Mesenchymal stem cell (in vitro differentiated cells and primary cell): ENCODE data around the gene ABAT.

Experiments used
- DNase-seq: peaks from one replicate; pipeline ENCODE4 v3.0.0-alpha.2; 2013
- H2AFZ ChIP-seq: one replicate; pipeline ENCODE4 v1.6.1; 2013; ENCODE audit warnings: low read depth, mild to moderate bottlenecking, control low read depth, inconsistent platforms, low read length, moderate library complexity
- H2AK5ac ChIP-seq: 2 replicates; pipeline ENCODE4 v1.6.1; 2013; ENCODE audit warnings: low read length, moderate library complexity, mild to moderate bottlenecking, inconsistent platforms; ENCODE audit not compliant: severe bottlenecking
- H2BK120ac ChIP-seq: one replicate; pipeline ENCODE4 v1.6.1; 2013; ENCODE audit warnings: low read depth, mild to moderate bottlenecking, inconsistent platforms, low read length, moderate library complexity
- H2BK12ac ChIP-seq, 2 experiments: one replicate each; pipeline ENCODE4 v1.6.1; 2013; ENCODE audit warnings: inconsistent platforms in 2 of 2, low read length in 2 of 2, mild to moderate bottlenecking in 2 of 2, moderate library complexity in 2 of 2, control low read depth in 1 of 2
- H2BK15ac ChIP-seq: one replicate; pipeline ENCODE4 v1.6.1; 2013; ENCODE audit warnings: mild to moderate bottlenecking, low read depth, inconsistent platforms; ENCODE audit not compliant: poor library complexity, severe bottlenecking
- H2BK5ac ChIP-seq: 2 replicates; pipeline ENCODE4 v1.6.1; 2013; ENCODE audit warnings: low read depth, mild to moderate bottlenecking, low read length, control low read depth, inconsistent platforms; ENCODE audit not compliant: poor library complexity, severe bottlenecking
- H3K14ac ChIP-seq, 2 experiments: one replicate each; pipeline ENCODE4 v1.6.1; 2013; ENCODE audit warnings: inconsistent platforms in 2 of 2, low read length in 2 of 2, control low read depth in 1 of 2, mild to moderate bottlenecking in 1 of 2, moderate library complexity in 1 of 2
- H3K18ac ChIP-seq, 2 experiments: one replicate each; pipeline ENCODE4 v1.6.1; 2013; ENCODE audit warnings: inconsistent platforms in 2 of 2, low read length in 2 of 2, control low read depth in 1 of 2, low read depth in 1 of 2, mild to moderate bottlenecking in 1 of 2
- H3K23ac ChIP-seq, 2 experiments: one replicate each; pipeline ENCODE4 v1.6.1; 2013; ENCODE audit warnings: inconsistent platforms in 2 of 2, low read length in 2 of 2, mild to moderate bottlenecking in 2 of 2, moderate library complexity in 2 of 2, control low read depth in 1 of 2
- H3K27ac ChIP-seq: 2 replicates; pipeline ENCODE4 v1.5.1; 2013; ENCODE audit warnings: mild to moderate bottlenecking, moderate library complexity, low read length, control low read depth, inconsistent platforms; ENCODE audit not compliant: poor library complexity, severe bottlenecking
- H3K27me3 ChIP-seq, 2 experiments: 2 replicates each; pipeline versions ENCODE4 v1.6.1 to v1.7.0; 2013; ENCODE audit warnings: low read length in 2 of 2, mild to moderate bottlenecking in 2 of 2, moderate library complexity in 2 of 2, control low read depth in 1 of 2, inconsistent platforms in 1 of 2; ENCODE audit not compliant: control insufficient read depth in 1 of 2, insufficient read depth in 1 of 2
- H3K36me3 ChIP-seq, 2 experiments: 2 replicates each; pipeline versions ENCODE4 v1.6.1 to v1.7.0; 2013; ENCODE audit warnings: low read length in 2 of 2, control low read depth in 1 of 2, inconsistent platforms in 1 of 2, low read depth in 1 of 2, mild to moderate bottlenecking in 1 of 2; ENCODE audit not compliant: insufficient read depth in 2 of 2, control insufficient read depth in 1 of 2
- H3K4ac ChIP-seq, 2 experiments: one replicate each; pipeline ENCODE4 v1.6.1; 2013; ENCODE audit warnings: inconsistent platforms in 2 of 2, low read length in 2 of 2, mild to moderate bottlenecking in 2 of 2, moderate library complexity in 2 of 2, control low read depth in 1 of 2, low read depth in 1 of 2
- H3K4me1 ChIP-seq: 2 replicates; pipeline ENCODE4 v1.6.1; 2013; ENCODE audit warnings: low read depth, low read length, control low read depth; ENCODE audit not compliant: control insufficient read depth, insufficient read depth
- H3K4me2 ChIP-seq: 2 replicates; pipeline ENCODE4 v1.6.1; 2013; ENCODE audit warnings: low read length, mild to moderate bottlenecking, inconsistent platforms; ENCODE audit not compliant: poor library complexity, severe bottlenecking
- H3K4me3 ChIP-seq, 2 experiments: 2 replicates each; pipeline versions ENCODE4 v1.5.1 to v1.7.0; 2013; ENCODE audit warnings: low read length in 2 of 2, mild to moderate bottlenecking in 2 of 2, control low read depth in 1 of 2, low read depth in 1 of 2; ENCODE audit not compliant: insufficient read depth in 1 of 2
- H3K79me1 ChIP-seq: replicated peaks from 2 replicates; pipeline ENCODE4 v1.6.1; 2013; ENCODE audit warnings: mild to moderate bottlenecking, control low read depth, low read length, inconsistent platforms; ENCODE audit not compliant: poor library complexity, severe bottlenecking
- H3K9ac ChIP-seq: 2 replicates; pipeline ENCODE4 v1.7.0; 2013; ENCODE audit warnings: mild to moderate bottlenecking, low read length, moderate library complexity
- H3K9me3 ChIP-seq: 2 replicates; pipeline ENCODE4 v1.7.0; 2013; ENCODE audit warnings: mild to moderate bottlenecking, low read length; ENCODE audit not compliant: control insufficient read depth
- H4K8ac ChIP-seq: one replicate; pipeline ENCODE4 v1.6.1; 2013; ENCODE audit warnings: inconsistent platforms, mild to moderate bottlenecking, low read length, moderate library complexity
- H4K91ac ChIP-seq: one replicate; pipeline ENCODE4 v1.6.1; 2013; ENCODE audit warnings: mild to moderate bottlenecking, low read length, inconsistent platforms
- WGBS: methylation state at CpG from one replicate; pipeline ENCODE4 v1.1.7; 2013; ENCODE audit warnings: mixed read lengths; 5-methylcytosine and 5-hydroxymethylcytosine counted together

ABAT gene

GRCh38 chr16:8763899-8764298, 89.5 kb downstream of the ABAT start:
- Histone ChIP-seq H2BK5ac (no peak overlapping the region), H3K9ac (no peak overlapping the region), H3K27me3 (peaks cover 0 to 9% of the 10 kb centered on the region in 2 experiments), H3K23ac (no peak overlapping the region), H2AK5ac (no peak overlapping the region), H3K4ac (no peak overlapping the region), H4K8ac (no peak overlapping the region), H3K14ac (no peak overlapping the region), H3K79me1 (no peaks in the 10 kb centered on the region), H2BK120ac (no peak overlapping the region), H3K36me3 (peaks cover 0 to 5% of the 10 kb centered on the region in 2 experiments), H3K27ac (no peak overlapping the region), H2AFZ (no peak overlapping the region), H3K9me3 (no peaks in the 10 kb centered on the region), H3K18ac (no peak overlapping the region), H2BK12ac (no peak overlapping the region), H3K4me3 (no peak overlapping the region), H2BK15ac (no peak overlapping the region), H4K91ac (no peak overlapping the region), H3K4me2 (no peak overlapping the region), H3K4me1 (no peaks in the 10 kb centered on the region)
- no peak for DNase-seq
- WGBS = 56% methylated on average over 9 of the region's 10 CpGs

GRCh38 chr16:8764525-8765250, 90.3 kb downstream of the ABAT start:
- 82% methylated on average over 15 of the region's 18 CpGs for WGBS
- no peaks in the 10 kb centered on the region for H3K4me1 ChIP-seq
- no peak overlapping the region for H4K8ac ChIP-seq
- no peak overlapping the region for H2BK5ac ChIP-seq
- no peak overlapping the region for H2BK12ac ChIP-seq
- no peaks in the 10 kb centered on the region for H3K79me1 ChIP-seq
- no peak overlapping the region for H3K4ac ChIP-seq
- H3K36me3 ChIP-seq = peaks cover 0 to 5% of the 10 kb centered on the region in 2 experiments
- no peak overlapping the region for H3K9ac ChIP-seq
- DNase-seq = no peak
- no peak overlapping the region for H2AFZ ChIP-seq
- peaks cover 0 to 9% of the 10 kb centered on the region in 2 experiments for H3K27me3 ChIP-seq
- no peak overlapping the region for H2BK15ac ChIP-seq
- no peak overlapping the region for H4K91ac ChIP-seq
- H3K4me3 ChIP-seq = no peak overlapping the region
- H3K18ac ChIP-seq = no peak overlapping the region
- no peak overlapping the region for H3K23ac ChIP-seq
- no peak overlapping the region for H2BK120ac ChIP-seq
- H3K9me3 ChIP-seq = no peaks in the 10 kb centered on the region
- no peak overlapping the region for H3K27ac ChIP-seq
- H3K4me2 ChIP-seq = no peak overlapping the region
- H2AK5ac ChIP-seq = no peak overlapping the region
- peak overlapping the region in 1 of 2 experiments; percentile 3 for H3K14ac ChIP-seq

GRCh38 chr16:8767176-8767575, 92.8 kb downstream of the ABAT start:
- DNase-seq = no peak
- Histone ChIP-seq H3K9ac (no peak overlapping the region), H2BK120ac (no peak overlapping the region), H3K14ac (no peak overlapping the region), H4K91ac (no peak overlapping the region), H3K18ac (no peak overlapping the region), H3K4me1 (no peaks in the 10 kb centered on the region), H3K4me2 (no peak overlapping the region), H3K4me3 (no peak overlapping the region), H4K8ac (no peak overlapping the region), H3K27ac (no peak overlapping the region), H2BK5ac (no peak overlapping the region), H3K27me3 (peaks cover 0 to 9% of the 10 kb centered on the region in 2 experiments), H3K4ac (no peak overlapping the region), H2BK12ac (no peak overlapping the region), H2BK15ac (no peak overlapping the region), H2AFZ (no peak overlapping the region), H3K9me3 (no peaks in the 10 kb centered on the region), H3K79me1 (no peaks in the 10 kb centered on the region), H2AK5ac (no peak overlapping the region), H3K23ac (no peak overlapping the region), H3K36me3 (peaks cover 0 to 5% of the 10 kb centered on the region in 2 experiments)
- 95% methylated on average over 7 of the region's 8 CpGs for WGBS

- H2AFZ ChIP-seq = no peak overlapping the region
- no peak overlapping the region for H2BK12ac ChIP-seq
- no peak overlapping the region for H3K4me3 ChIP-seq
- no peak overlapping the region for H3K27ac ChIP-seq
- no peaks in the 10 kb centered on the region for H3K4me1 ChIP-seq
- H2AK5ac ChIP-seq = no peak overlapping the region
- no peak overlapping the region for H3K23ac ChIP-seq
- no peak overlapping the region for H2BK120ac ChIP-seq
- no peaks in the 10 kb centered on the region for H3K79me1 ChIP-seq
- H3K36me3 ChIP-seq = peaks cover 0 to 5% of the 10 kb centered on the region in 2 experiments
- no peak overlapping the region for H3K4me2 ChIP-seq
- H4K8ac ChIP-seq = no peak overlapping the region
- no peak overlapping the region for H3K4ac ChIP-seq
- H2BK15ac ChIP-seq = no peak overlapping the region
- H3K14ac ChIP-seq = no peak overlapping the region
- no peak overlapping the region for H3K9ac ChIP-seq
- H3K18ac ChIP-seq = no peak overlapping the region
- peaks cover 0 to 9% of the 10 kb centered on the region in 2 experiments for H3K27me3 ChIP-seq
- DNase-seq = no peak
- no peak overlapping the region for H4K91ac ChIP-seq
- no peak overlapping the region for H2BK5ac ChIP-seq
- H3K9me3 ChIP-seq = no peaks in the 10 kb centered on the region
- WGBS = 98% methylated on average over 9 of the region's 12 CpGs
These were observed 93.9 kb downstream of the ABAT start for GRCh38 chr16:8768283-8768682.
